ENCODE data around the gene CEMIP. TPM values are rescaled to one million over a fixed set of nuclear protein-coding genes. Genes with fewer than 3 reads are reported as not detected.

The CEMIP gene
- total RNA-seq, 4 donors from 2014 or later = 0.21 to 1.4 (median 1.2) TPM; not detected in 1

- Histone ChIP-seq H3K27ac (no peak overlapping the region), H3K4me3 (no peak overlapping the region), H3K36me3 (peaks cover 0 to 20% (median 0%) of the 10 kb centered on the region in 3 donors), H3K9me3 (no peaks in the 10 kb centered on the region), H3K4me1 (no peaks in the 10 kb centered on the region), H3K27me3 (no peaks in the 10 kb centered on the region)
- no peak for DNase-seq (ENCODE audit: low spot score in 2 of 2)
- 68 to 74% methylated on average over 7 of the region's 7 CpGs for WGBS, 2 donors
- TF ChIP-seq EP300 (IDR thresholded peaks at IDR 0.05) = no peak
- no peak for TF ChIP-seq POLR2A (IDR thresholded peaks at IDR 0.05)
- no peak for TF ChIP-seq CTCF (IDR thresholded peaks at IDR 0.05)
Observed at GRCh38 chr15:80916056-80916455, 136.9 kb downstream of the CEMIP start.

- H3K9me3 ChIP-seq = no peaks in the 10 kb centered on the region
- H3K27ac ChIP-seq = no peak overlapping the region
- no peak for DNase-seq (ENCODE audit: low spot score in 2 of 2)
- H3K27me3 ChIP-seq = no peaks in the 10 kb centered on the region
- H3K4me1 ChIP-seq = no peaks in the 10 kb centered on the region
- WGBS, 2 donors = 88 to 90% methylated on average over 5 of the region's 5 CpGs
- no peak overlapping the region for H3K4me3 ChIP-seq
- H3K36me3 ChIP-seq = peaks cover 0 to 31% (median 0%) of the 10 kb centered on the region in 3 donors
- TF ChIP-seq EP300 (IDR thresholded peaks at IDR 0.05) (no peak), POLR2A (IDR thresholded peaks at IDR 0.05) (no peak)
Observed at GRCh38 chr15:80918196-80918783, 139.1 kb downstream of the CEMIP start.

GRCh38 chr15:80920271-80920699 lies 141.1 kb downstream of the CEMIP start:
- no peaks in the 10 kb centered on the region for H3K4me1 ChIP-seq
- H3K27ac ChIP-seq = no peak overlapping the region
- 54 to 65% methylated on average over 5 of the region's 5 CpGs for WGBS, 2 donors
- H3K4me3 ChIP-seq = no peak overlapping the region
- no peaks in the 10 kb centered on the region for H3K27me3 ChIP-seq
- TF ChIP-seq EP300 (IDR thresholded peaks at IDR 0.05) = no peak
- no peak for TF ChIP-seq POLR2A (IDR thresholded peaks at IDR 0.05)
- TF ChIP-seq CTCF (IDR thresholded peaks at IDR 0.05) = no peak
- peaks cover 0 to 49% (median 0%) of the 10 kb centered on the region in 3 donors for H3K36me3 ChIP-seq
- no peak for DNase-seq (ENCODE audit: low spot score in 2 of 2)
- H3K9me3 ChIP-seq = no peaks in the 10 kb centered on the region

- H3K36me3 ChIP-seq = peaks cover 0 to 54% (median 0%) of the 10 kb centered on the region in 3 donors
- no peaks in the 10 kb centered on the region for H3K27me3 ChIP-seq
- H3K27ac ChIP-seq = no peak overlapping the region
- H3K9me3 ChIP-seq = no peaks in the 10 kb centered on the region
- no peak for DNase-seq (ENCODE audit: low spot score in 2 of 2)
- H3K4me3 ChIP-seq = no peak overlapping the region
- TF ChIP-seq POLR2A (IDR thresholded peaks at IDR 0.05) (no peak), CTCF (IDR thresholded peaks at IDR 0.05) (no peak), EP300 (IDR thresholded peaks at IDR 0.05) (no peak)
- H3K4me1 ChIP-seq = no peaks in the 10 kb centered on the region
- 90% methylated on average over 20 of the region's 20 CpGs for WGBS, 2 donors
Observed at GRCh38 chr15:80921736-80922410, 142.7 kb downstream of the CEMIP start.

GRCh38 chr15:80923668-80924067 lies 144.5 kb downstream of the CEMIP start:
- TF ChIP-seq CTCF (IDR thresholded peaks at IDR 0.05) (no peak), EP300 (IDR thresholded peaks at IDR 0.05) (no peak), POLR2A (IDR thresholded peaks at IDR 0.05) (no peak)
- Histone ChIP-seq H3K27ac (no peak overlapping the region), H3K4me3 (no peak overlapping the region), H3K36me3 (peaks cover 0 to 54% (median 0%) of the 10 kb centered on the region in 3 donors), H3K4me1 (no peaks in the 10 kb centered on the region), H3K27me3 (no peaks in the 10 kb centered on the region), H3K9me3 (no peaks in the 10 kb centered on the region)
- WGBS, 2 donors = 85 to 91% methylated on average over 6 of the region's 6 CpGs
- DNase-seq (ENCODE audit: low spot score in 2 of 2) = no peak
